ENCODE measurements around the gene NOXO1. TPM values are rescaled to one million over a fixed set of nuclear protein-coding genes. Genes with fewer than 3 reads are reported as not detected.

Gene NOXO1
- polyA plus RNA-seq, 3 donors: 0.09 TPM; not detected in 2

DNA sequence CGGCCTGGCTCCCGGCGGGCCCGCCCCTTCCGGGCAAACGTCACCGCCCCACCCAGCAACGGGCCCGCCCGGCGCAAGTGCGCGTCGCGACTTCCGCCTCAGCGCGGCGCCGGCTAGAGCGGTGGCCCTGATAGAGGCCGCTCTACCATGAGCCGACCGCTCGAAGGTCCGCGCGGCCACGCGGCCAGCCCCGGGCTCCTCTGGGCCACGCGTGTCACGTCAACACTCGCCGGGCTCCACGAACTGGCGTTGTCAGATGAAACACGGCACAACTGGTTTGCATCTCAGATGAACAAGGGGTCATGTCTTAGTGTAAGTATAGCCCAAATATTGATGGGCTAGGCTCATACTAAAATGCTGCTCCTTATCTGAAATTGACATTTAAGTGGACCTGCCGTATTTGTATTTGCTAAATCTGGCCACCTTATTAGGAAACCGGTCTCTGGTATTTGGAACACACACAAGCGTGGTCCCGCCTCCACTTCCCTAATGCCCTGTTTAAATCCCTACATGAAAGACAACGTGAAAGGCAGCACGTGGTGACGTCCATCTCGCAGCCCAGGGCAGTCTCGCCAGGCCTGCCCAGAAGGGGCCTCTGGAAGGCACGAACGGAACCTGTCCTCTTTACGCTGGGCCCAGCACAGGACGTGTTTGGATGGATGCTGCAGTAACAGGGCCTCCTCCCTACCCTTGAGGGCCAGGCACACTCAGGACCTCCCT, 28.7 kb upstream of the NOXO1 start, which contains the start of gene ZNF598:
TSS of gene ZNF598 (minus strand) at position 31 of the 720 bp plus-strand sequence.
- 1% methylated on average over 52 of the region's 52 CpGs for WGBS (ENCODE audit: insufficient coverage)
- Histone ChIP-seq H3K4me2 (replicated peaks; ENCODE audit: extremely low read depth, low read length, poor library complexity, severe bottlenecking) (peak within 1 kb of the TSS; percentile 94), H3K27me3 (ENCODE audit: control insufficient read depth in 2 of 2, insufficient read depth in 2 of 2, low read length in 2 of 2) (no peaks in the 10 kb centered on the region), H3K36me3 (replicated peaks in 1 of 2; ENCODE audit: control insufficient read depth in 1 of 2, insufficient read depth in 2 of 2, low read length in 2 of 2) (peaks cover 0 to 2% of the 10 kb centered on the region in 2 donors), H2AFZ (ENCODE audit: insufficient read depth, low read depth, low read length, poor library complexity, severe bottlenecking) (peak within 1 kb of the TSS; percentile 75), H3K4me1 (ENCODE audit: control insufficient read depth in 1 of 2, insufficient read depth in 2 of 2, low read length in 2 of 2) (peaks cover 34 to 56% of the 10 kb centered on the region in 2 donors), H4K20me1 (ENCODE audit: insufficient read depth, low read length) (peaks cover 38% of the 10 kb centered on the region), H3K9ac (ENCODE audit: insufficient read depth, low read length, poor library complexity, severe bottlenecking) (peak within 1 kb of the TSS; percentile 91), H3K27ac (ENCODE audit: low read depth in 1 of 2, low read length in 2 of 2) (peak within 1 kb of the TSS; percentile 80 to 88), H3K9me3 (replicated peaks in 1 of 2; ENCODE audit: control insufficient read depth in 1 of 2, insufficient read depth in 1 of 2, low read length in 2 of 2) (no peaks in the 10 kb centered on the region), H3K4me3 (replicated peaks in 1 of 3; ENCODE audit: low read depth in 2 of 3, low read length in 3 of 3) (peak within 1 kb of the TSS; percentile 59 to 85 (median 63)), H3K79me2 (ENCODE audit: insufficient read depth, low read length) (peaks cover 44% of the 10 kb centered on the region)
- peak; percentile 81 to 86 (median 85) for DNase-seq
- intact Hi-C loops (cut with micrococcal nuclease): loop anchor here (5.0 to 10.0 kb wide), 4 partner anchors 37 to 245 kb away; partner anchors contain the start of genes ECI1 (in 1 of the 2), NTHL1 (in 1 of the 2) and TSC2 (in 1 of the 2)
- TF ChIP-seq, protein P1, sequence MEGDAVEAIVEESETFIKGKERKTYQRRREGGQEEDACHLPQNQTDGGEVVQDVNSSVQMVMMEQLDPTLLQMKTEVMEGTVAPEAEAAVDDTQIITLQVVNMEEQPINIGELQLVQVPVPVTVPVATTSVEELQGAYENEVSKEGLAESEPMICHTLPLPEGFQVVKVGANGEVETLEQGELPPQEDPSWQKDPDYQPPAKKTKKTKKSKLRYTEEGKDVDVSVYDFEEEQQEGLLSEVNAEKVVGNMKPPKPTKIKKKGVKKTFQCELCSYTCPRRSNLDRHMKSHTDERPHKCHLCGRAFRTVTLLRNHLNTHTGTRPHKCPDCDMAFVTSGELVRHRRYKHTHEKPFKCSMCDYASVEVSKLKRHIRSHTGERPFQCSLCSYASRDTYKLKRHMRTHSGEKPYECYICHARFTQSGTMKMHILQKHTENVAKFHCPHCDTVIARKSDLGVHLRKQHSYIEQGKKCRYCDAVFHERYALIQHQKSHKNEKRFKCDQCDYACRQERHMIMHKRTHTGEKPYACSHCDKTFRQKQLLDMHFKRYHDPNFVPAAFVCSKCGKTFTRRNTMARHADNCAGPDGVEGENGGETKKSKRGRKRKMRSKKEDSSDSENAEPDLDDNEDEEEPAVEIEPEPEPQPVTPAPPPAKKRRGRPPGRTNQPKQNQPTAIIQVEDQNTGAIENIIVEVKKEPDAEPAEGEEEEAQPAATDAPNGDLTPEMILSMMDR (IDR thresholded peaks at IDR 0.05): no peak
- H3K4me1 Mint-ChIP-seq: peaks cover 43% of the 10 kb centered on the region
- peak within 1 kb of the TSS; percentile 84 to 92 for H3K4me3 Mint-ChIP-seq
- H3K27me3 Mint-ChIP-seq (ENCODE audit: low read depth in 3 of 3): peaks cover 0 to 1% (median 0%) of the 10 kb centered on the region in 3 donors
- peaks cover 4 to 7% of the 10 kb centered on the region in 2 donors for H3K36me3 Mint-ChIP-seq
- peak within 1 kb of the TSS; percentile 95 to 98 (median 97) for H3K27ac Mint-ChIP-seq
- H3K9me3 Mint-ChIP-seq: peaks cover 0 to 2% (median 0%) of the 10 kb centered on the region in 7 donors

DNA sequence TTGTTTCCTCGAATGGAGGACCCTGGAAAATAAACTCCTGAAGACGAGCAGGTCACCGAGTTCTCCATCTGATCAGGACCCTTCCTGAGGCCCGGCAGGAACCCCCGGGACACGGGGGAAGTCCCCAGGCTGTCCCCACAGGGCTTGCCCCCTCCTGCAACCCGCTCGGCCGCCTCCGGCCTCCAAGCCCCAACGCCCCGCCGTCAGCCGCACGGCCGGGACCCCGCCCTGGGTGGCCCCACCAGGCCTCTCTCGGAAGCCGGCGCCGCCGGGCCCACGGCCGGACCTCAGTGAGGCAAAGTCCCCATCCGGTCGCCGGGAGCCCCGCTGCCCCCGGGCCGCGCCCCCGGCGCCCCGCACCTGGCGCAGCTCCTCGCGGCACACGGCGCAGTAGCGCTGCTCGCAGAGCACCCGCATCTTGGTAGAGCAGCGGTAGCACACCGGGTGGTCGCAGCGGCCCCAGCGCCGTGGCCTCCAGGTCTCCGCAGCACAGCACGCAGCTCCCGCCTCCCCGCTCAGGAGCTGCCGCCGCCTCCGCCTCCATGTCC, 28.0 kb upstream of the NOXO1 start:
- Histone ChIP-seq H3K4me2 (replicated peaks; ENCODE audit: extremely low read depth, low read length, poor library complexity, severe bottlenecking) (peak overlapping the region; percentile 94), H4K20me1 (ENCODE audit: insufficient read depth, low read length) (peaks cover 45% of the 10 kb centered on the region), H2AFZ (ENCODE audit: insufficient read depth, low read depth, low read length, poor library complexity, severe bottlenecking) (peak overlapping the region; percentile 61), H3K9me3 (replicated peaks in 1 of 2; ENCODE audit: control insufficient read depth in 1 of 2, insufficient read depth in 1 of 2, low read length in 2 of 2) (no peaks in the 10 kb centered on the region), H3K27ac (ENCODE audit: low read depth in 1 of 2, low read length in 2 of 2) (peak overlapping the region; percentile 14 to 85), H3K9ac (ENCODE audit: insufficient read depth, low read length, poor library complexity, severe bottlenecking) (peak overlapping the region; percentile 91), H3K79me2 (ENCODE audit: insufficient read depth, low read length) (peaks cover 51% of the 10 kb centered on the region), H3K4me3 (replicated peaks in 1 of 3; ENCODE audit: low read depth in 2 of 3, low read length in 3 of 3) (peak overlapping the region; percentile 59 to 85 (median 59)), H3K27me3 (ENCODE audit: control insufficient read depth in 2 of 2, insufficient read depth in 2 of 2, low read length in 2 of 2) (no peaks in the 10 kb centered on the region), H3K36me3 (replicated peaks in 1 of 2; ENCODE audit: control insufficient read depth in 1 of 2, insufficient read depth in 2 of 2, low read length in 2 of 2) (peaks cover 0 to 2% of the 10 kb centered on the region in 2 donors), H3K4me1 (ENCODE audit: control insufficient read depth in 1 of 2, insufficient read depth in 2 of 2, low read length in 2 of 2) (peaks cover 36 to 61% of the 10 kb centered on the region in 2 donors)
- peaks cover 4 to 8% of the 10 kb centered on the region in 2 donors for H3K36me3 Mint-ChIP-seq
- peaks cover 0 to 2% (median 0%) of the 10 kb centered on the region in 7 donors for H3K9me3 Mint-ChIP-seq
- DNase-seq: peak in 1 of 3 donors; percentile 38
- WGBS (ENCODE audit: insufficient coverage): under 1% methylated on average over 55 of the region's 55 CpGs
- H3K27me3 Mint-ChIP-seq (ENCODE audit: low read depth in 3 of 3): peaks cover 0 to 1% (median 0%) of the 10 kb centered on the region in 3 donors
- intact Hi-C loops (cut with micrococcal nuclease): loop anchor here (5.0 to 10.0 kb wide), 4 partner anchors 38 to 246 kb away; partner anchors contain the start of genes ECI1 (in 1 of the 2), NTHL1 (in 1 of the 2) and TSC2 (in 1 of the 2)
- TF ChIP-seq, protein P1 (IDR thresholded peaks at IDR 0.05): no peak
- peak overlapping the region; percentile 72 to 91 (median 85) for H3K27ac Mint-ChIP-seq
- peaks cover 47% of the 10 kb centered on the region for H3K4me1 Mint-ChIP-seq
- H3K4me3 Mint-ChIP-seq: peak overlapping the region; percentile 81 to 89
